Endothelial cell of umbilical vein (primary cell): Measurements from ENCODE around the gene RASA2.

Experiments
- EZH2 ChIP-seq: IDR thresholded peaks from 2 replicates; pipeline ENCODE4 v1.6.1; 2012; ENCODE audit warnings: borderline replicate concordance, low read depth, mild to moderate bottlenecking, moderate library complexity, low read length, inconsistent platforms; ENCODE audit not compliant: severe bottlenecking
- JUN ChIP-seq: IDR thresholded peaks from 2 replicates; pipeline ENCODE4 v1.6.1; 2011; ENCODE audit warnings: borderline replicate concordance, low read depth; ENCODE audit not compliant: insufficient read length, insufficient read depth
- POLR2A ChIP-seq: IDR thresholded peaks from 2 replicates; pipeline ENCODE4 v1.6.1; 2012; ENCODE audit warnings: low read depth, mild to moderate bottlenecking, control low read depth, low read length
- POLR2AphosphoS5 ChIP-seq: IDR thresholded peaks from 2 replicates; pipeline ENCODE4 v1.6.1; 2012; ENCODE audit warnings: low read depth, mild to moderate bottlenecking, control low read depth, low read length, moderate library complexity; ENCODE audit not compliant: insufficient read depth
- TF ChIP-seq, protein P1 (sequence below): IDR thresholded peaks from 2 replicates; pipeline ENCODE4 v1.6.1; 2011; ENCODE audit not compliant: insufficient read depth, insufficient read length
- TF ChIP-seq, protein P2 (sequence below), 2 donors: IDR thresholded peaks; 1 replicate in 1 of 2; 2 replicates in 1 of 2; pipeline ENCODE4 v1.5.1; 2011; ENCODE audit warnings: low read length in 2 of 2, mild to moderate bottlenecking in 2 of 2, moderate library complexity in 2 of 2, control low read depth in 1 of 2, inconsistent platforms in 1 of 2, low read depth in 1 of 2; ENCODE audit not compliant: insufficient read depth in 1 of 2; ENCODE audit errors: extremely low read depth in 1 of 2

GRCh38 chr3:141491929-141492328, 5.1 kb downstream of the RASA2 start:
- TF ChIP-seq, protein P1, sequence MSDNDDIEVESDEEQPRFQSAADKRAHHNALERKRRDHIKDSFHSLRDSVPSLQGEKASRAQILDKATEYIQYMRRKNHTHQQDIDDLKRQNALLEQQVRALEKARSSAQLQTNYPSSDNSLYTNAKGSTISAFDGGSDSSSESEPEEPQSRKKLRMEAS: no peak
- TF ChIP-seq POLR2A (no peak), EZH2 (no peak), JUN (no peak), POLR2AphosphoS5 (no peak)
- TF ChIP-seq, protein P2, sequence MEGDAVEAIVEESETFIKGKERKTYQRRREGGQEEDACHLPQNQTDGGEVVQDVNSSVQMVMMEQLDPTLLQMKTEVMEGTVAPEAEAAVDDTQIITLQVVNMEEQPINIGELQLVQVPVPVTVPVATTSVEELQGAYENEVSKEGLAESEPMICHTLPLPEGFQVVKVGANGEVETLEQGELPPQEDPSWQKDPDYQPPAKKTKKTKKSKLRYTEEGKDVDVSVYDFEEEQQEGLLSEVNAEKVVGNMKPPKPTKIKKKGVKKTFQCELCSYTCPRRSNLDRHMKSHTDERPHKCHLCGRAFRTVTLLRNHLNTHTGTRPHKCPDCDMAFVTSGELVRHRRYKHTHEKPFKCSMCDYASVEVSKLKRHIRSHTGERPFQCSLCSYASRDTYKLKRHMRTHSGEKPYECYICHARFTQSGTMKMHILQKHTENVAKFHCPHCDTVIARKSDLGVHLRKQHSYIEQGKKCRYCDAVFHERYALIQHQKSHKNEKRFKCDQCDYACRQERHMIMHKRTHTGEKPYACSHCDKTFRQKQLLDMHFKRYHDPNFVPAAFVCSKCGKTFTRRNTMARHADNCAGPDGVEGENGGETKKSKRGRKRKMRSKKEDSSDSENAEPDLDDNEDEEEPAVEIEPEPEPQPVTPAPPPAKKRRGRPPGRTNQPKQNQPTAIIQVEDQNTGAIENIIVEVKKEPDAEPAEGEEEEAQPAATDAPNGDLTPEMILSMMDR (IDR thresholded peaks at IDR 0.05; ENCODE audit: extremely low read depth in 1 of 2, insufficient read depth in 1 of 2, low read depth in 1 of 2, low read length in 2 of 2): no peak
